GM12878 (cell line): ENCODE measurements around the gene FAIM. TPM values are rescaled to one million over a fixed set of nuclear protein-coding genes. Genes with fewer than 3 reads are reported as not detected.
"Not testable (repeated sequence)": the region's sequence is repeated elsewhere in the genome, so short reads cannot be mapped to it uniquely, and the experiment has no call there.

ENCODE experiments used
- ATAC-seq: fragments of 200-7000 bp; cut with Tn5 transposase; 3 replicates; pipeline ENCODE4 v1.9.1; 2020; ENCODE audit warnings: mild to moderate bottlenecking, moderate library complexity
- BruUV-seq: library from RNA; stranded (reverse); fragments of 400-500 nt; replicated peaks from 2 replicates; lab custom pipeline; 2021; lab: Mats Ljungman, UMichigan
- CTCF ChIA-PET: fragments of 300-600 bp; sonication (Branson Sonifier 250); formaldehyde crosslinking; extraction: SDS; loops from one replicate; lab custom pipeline; 2021; ENCODE audit warnings: inconsistent platforms; lab: Yijun Ruan, JAX
- POLR2A ChIA-PET: fragments of 350-600 bp; formaldehyde crosslinking; extraction: SDS; loops from one replicate; lab custom pipeline; 2021; ENCODE audit warnings: inconsistent platforms; lab: Charles Lee
- RAD21 ChIA-PET: fragments of 300-600 bp; sonication (Branson Sonifier 250); formaldehyde crosslinking; loops from one replicate; lab custom pipeline; 2023; ENCODE audit warnings: antibody characterized with exemption; ENCODE audit not compliant: unreplicated experiment; lab: Charles Lee
- SMC1A ChIA-PET: fragments of 300-600 bp; sonication (Branson Sonifier 250); formaldehyde crosslinking; loops from one replicate; lab custom pipeline; 2023; ENCODE audit not compliant: unreplicated experiment, uncharacterized antibody; lab: Charles Lee
- DNase-seq: peaks from one replicate; pipeline ENCODE4 v3.0.0-alpha.2; 2011; ENCODE audit warnings: low read depth, low spot score
- FAIRE-seq: peaks from 3 replicates; lab custom pipeline; 2011; peaks lifted over from hg19 to GRCh38; lab: Jason Lieb, UNC
- H2AFZ ChIP-seq: 2 replicates; pipeline ENCODE4 v1.6.0; 2011; ENCODE audit warnings: low read depth, low read length, control low read depth; ENCODE audit not compliant: control insufficient read depth
- H3K27ac ChIP-seq: 2 replicates; pipeline ENCODE4 v1.5.1; 2011; ENCODE audit warnings: control low read depth; ENCODE audit not compliant: control insufficient read depth, insufficient read depth
- H3K27me3 ChIP-seq, 2 experiments: replicated peaks in 1 of 2; 2 replicates each; pipeline versions ENCODE4 v1.6.0 to v1.6.1; 2011; ENCODE audit warnings: low read length in 1 of 2; ENCODE audit not compliant: control insufficient read depth in 2 of 2, insufficient read depth in 2 of 2
- H3K36me3 ChIP-seq, 2 experiments: 2 replicates each; pipeline ENCODE4 v1.5.1; 2011; ENCODE audit warnings: low read length in 1 of 2; ENCODE audit not compliant: control insufficient read depth in 2 of 2, insufficient read depth in 2 of 2
- H3K4me1 ChIP-seq: 2 replicates; pipeline ENCODE4 v1.6.1; 2011; ENCODE audit warnings: mild to moderate bottlenecking, low read length, moderate library complexity, mixed read lengths; ENCODE audit not compliant: control insufficient read depth, insufficient read depth
- H3K4me2 ChIP-seq: 2 replicates; pipeline ENCODE4 v1.6.0; 2011; ENCODE audit warnings: control low read depth; ENCODE audit not compliant: control insufficient read depth, insufficient read depth
- H3K4me3 ChIP-seq: fragments of 200-600 bp; sonication (generic); 2 replicates; pipeline ENCODE4 v1.5.1; 2016
- H3K79me2 ChIP-seq: 2 replicates; pipeline ENCODE4 v1.6.0; 2011; ENCODE audit warnings: low read length; ENCODE audit not compliant: control insufficient read depth, insufficient read depth
- H3K9ac ChIP-seq: 2 replicates; pipeline ENCODE4 v1.8.0; 2011; ENCODE audit warnings: low read length, control low read depth, mixed read lengths; ENCODE audit not compliant: control insufficient read depth, insufficient read depth
- H3K9me3 ChIP-seq: replicated peaks from 3 replicates; pipeline ENCODE4 v1.5.1; 2011; ENCODE audit warnings: mild to moderate bottlenecking, low read length; ENCODE audit not compliant: control insufficient read depth, insufficient read depth
- H4K20me1 ChIP-seq: 2 replicates; pipeline ENCODE4 v1.6.0; 2011; ENCODE audit not compliant: control insufficient read depth, insufficient read depth
- NBN ChIP-seq: fragments of 450-650 bp; IDR thresholded peaks from 2 replicates; pipeline ENCODE4 v1.6.1; 2016
- WGBS: methylation state at CpG from one replicate; pipeline ENCODE4 v1.1.6; 2016; ENCODE audit warnings: low lambda C conversion rate; ENCODE audit not compliant: insufficient replicate concordance, insufficient coverage; ENCODE audit errors: missing lambda C conversion rate; 5-methylcytosine and 5-hydroxymethylcytosine counted together
- in situ Hi-C: fragments of 300-500 bp; cut with MboI; formaldehyde crosslinking; loops from 9 replicates; pipeline ENCODE4 v1.14.3; 2018; ENCODE audit warnings: mixed read lengths
- intact Hi-C: fragments of 100-400 bp; cut with micrococcal nuclease; formaldehyde crosslinking; loops from one replicate; pipeline ENCODE4 v1.14.2; 2022; ENCODE audit not compliant: unreplicated experiment
- polyA plus RNA-seq, 11 experiments: library from polyadenylated mRNA; depleted of rRNA in 4 of 11; unstranded in 6 of 11; stranded (reverse) in 5 of 11; fragments of >200 nt; fragmentation: Nextera tagmentation in 4 of 11; fragmentation: Illumina TruSeq in 1 of 11; extraction: Ambion mirVana in 4 of 11; extraction: Trizol in 1 of 11; gene quantifications; 1 replicate in 1 of 11; 2 replicates in 10 of 11; pipeline versions ENCODE4 v1.2.1 to v1.2.3, GENCODE V29; 2011 to 2016; ENCODE audit warnings: inconsistent platforms in 2 of 11, missing spikeins in 2 of 11, low read depth in 1 of 11
- total RNA-seq, 4 experiments: library from RNA; depleted of rRNA in 3 of 4; stranded (reverse); fragments of >200 nt in 3 of 4; fragmentation: Illumina TruSeq in 1 of 4; extraction: Trizol in 1 of 4; gene quantifications; 2 replicates each; pipeline versions ENCODE4 v1.2.1 to v1.2.3, GENCODE V29; 2013 to 2021
- TF ChIP-seq, protein P1 (sequence below), 3 experiments: IDR thresholded peaks in 2 of 3; conservative IDR thresholded peaks in 1 of 3; 2 replicates each; pipeline ENCODE4 v1.5.1; 2011; ENCODE audit warnings: low read depth in 3 of 3, low read length in 3 of 3, mild to moderate bottlenecking in 3 of 3, control low read depth in 2 of 3, moderate library complexity in 2 of 3, inconsistent platforms in 1 of 3, mixed read lengths in 1 of 3; ENCODE audit not compliant: control insufficient read depth in 2 of 3, insufficient read depth in 1 of 3; ENCODE audit errors: extremely low read depth in 1 of 3
- TF ChIP-seq, protein P2 (sequence below): fragments of 150-350 bp; IDR thresholded peaks from 2 replicates; pipeline ENCODE4 v1.6.1; 2016; ENCODE audit warnings: low read depth, low read length

The FAIM gene
- total and polyA plus RNA-seq, 10 of the 15 experiments (the other 5 are each of a cell fraction or from before 2014, with no cell fraction given) = 9.3 to 34.0 (median 23.5) TPM

DNA sequence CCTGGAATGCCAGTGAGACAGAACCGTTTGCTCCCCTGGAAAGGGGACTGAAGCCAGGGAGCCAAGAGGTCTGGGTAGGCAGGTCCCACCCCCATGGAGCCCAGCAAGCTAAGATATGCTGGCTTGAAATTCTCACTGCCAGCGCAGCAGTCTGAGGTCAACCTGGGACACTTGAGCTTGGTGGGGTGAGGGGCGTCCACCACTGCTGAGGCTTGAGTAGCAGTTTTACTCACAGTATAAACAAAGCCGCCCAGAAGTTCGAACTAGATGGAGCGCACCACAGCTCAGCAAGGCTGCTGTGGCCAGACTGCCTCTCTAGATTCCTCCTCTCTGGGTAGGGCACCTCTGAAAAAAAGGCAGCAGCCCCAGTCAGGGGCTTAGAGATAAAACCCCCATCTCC is 48.1 kb upstream of the FAIM start (continued):
- TF ChIP-seq, protein P1, sequence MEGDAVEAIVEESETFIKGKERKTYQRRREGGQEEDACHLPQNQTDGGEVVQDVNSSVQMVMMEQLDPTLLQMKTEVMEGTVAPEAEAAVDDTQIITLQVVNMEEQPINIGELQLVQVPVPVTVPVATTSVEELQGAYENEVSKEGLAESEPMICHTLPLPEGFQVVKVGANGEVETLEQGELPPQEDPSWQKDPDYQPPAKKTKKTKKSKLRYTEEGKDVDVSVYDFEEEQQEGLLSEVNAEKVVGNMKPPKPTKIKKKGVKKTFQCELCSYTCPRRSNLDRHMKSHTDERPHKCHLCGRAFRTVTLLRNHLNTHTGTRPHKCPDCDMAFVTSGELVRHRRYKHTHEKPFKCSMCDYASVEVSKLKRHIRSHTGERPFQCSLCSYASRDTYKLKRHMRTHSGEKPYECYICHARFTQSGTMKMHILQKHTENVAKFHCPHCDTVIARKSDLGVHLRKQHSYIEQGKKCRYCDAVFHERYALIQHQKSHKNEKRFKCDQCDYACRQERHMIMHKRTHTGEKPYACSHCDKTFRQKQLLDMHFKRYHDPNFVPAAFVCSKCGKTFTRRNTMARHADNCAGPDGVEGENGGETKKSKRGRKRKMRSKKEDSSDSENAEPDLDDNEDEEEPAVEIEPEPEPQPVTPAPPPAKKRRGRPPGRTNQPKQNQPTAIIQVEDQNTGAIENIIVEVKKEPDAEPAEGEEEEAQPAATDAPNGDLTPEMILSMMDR (IDR thresholded peaks at IDR 0.05 in 2 of 3, conservative IDR thresholded peaks at IDR 0.05 in 1 of 3; ENCODE audit: control insufficient read depth in 2 of 3, extremely low read depth in 1 of 3, insufficient read depth in 1 of 3, low read depth in 3 of 3, low read length in 3 of 3) = no peak
- no peak for TF ChIP-seq NBN
- TF ChIP-seq, protein P2, sequence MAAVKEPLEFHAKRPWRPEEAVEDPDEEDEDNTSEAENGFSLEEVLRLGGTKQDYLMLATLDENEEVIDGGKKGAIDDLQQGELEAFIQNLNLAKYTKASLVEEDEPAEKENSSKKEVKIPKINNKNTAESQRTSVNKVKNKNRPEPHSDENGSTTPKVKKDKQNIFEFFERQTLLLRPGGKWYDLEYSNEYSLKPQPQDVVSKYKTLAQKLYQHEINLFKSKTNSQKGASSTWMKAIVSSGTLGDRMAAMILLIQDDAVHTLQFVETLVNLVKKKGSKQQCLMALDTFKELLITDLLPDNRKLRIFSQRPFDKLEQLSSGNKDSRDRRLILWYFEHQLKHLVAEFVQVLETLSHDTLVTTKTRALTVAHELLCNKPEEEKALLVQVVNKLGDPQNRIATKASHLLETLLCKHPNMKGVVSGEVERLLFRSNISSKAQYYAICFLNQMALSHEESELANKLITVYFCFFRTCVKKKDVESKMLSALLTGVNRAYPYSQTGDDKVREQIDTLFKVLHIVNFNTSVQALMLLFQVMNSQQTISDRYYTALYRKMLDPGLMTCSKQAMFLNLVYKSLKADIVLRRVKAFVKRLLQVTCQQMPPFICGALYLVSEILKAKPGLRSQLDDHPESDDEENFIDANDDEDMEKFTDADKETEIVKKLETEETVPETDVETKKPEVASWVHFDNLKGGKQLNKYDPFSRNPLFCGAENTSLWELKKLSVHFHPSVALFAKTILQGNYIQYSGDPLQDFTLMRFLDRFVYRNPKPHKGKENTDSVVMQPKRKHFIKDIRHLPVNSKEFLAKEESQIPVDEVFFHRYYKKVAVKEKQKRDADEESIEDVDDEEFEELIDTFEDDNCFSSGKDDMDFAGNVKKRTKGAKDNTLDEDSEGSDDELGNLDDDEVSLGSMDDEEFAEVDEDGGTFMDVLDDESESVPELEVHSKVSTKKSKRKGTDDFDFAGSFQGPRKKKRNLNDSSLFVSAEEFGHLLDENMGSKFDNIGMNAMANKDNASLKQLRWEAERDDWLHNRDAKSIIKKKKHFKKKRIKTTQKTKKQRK = no peak

DNA sequence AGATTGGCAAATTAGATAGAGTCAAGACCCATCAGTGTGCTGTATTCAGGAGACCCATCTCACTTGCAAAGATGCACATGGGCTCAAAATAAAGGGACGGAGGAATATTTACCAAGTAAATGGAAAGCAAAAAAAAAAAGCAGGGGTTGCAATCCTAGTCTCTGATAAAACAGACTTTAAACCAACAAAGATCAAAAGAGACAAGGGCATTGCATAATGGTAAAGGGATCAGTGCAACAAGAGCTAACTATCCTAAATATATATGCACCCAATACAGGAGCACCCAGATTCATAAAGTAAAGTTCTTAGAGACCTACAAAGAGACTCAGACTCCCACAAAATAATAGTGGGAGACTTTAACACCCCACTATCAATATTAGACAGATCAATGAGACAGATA is 45.7 kb upstream of the FAIM start:
- BruUV-seq, H2AFZ ChIP-seq, DNase-seq, H3K4me2 ChIP-seq, H3K4me3 ChIP-seq, POLR2A ChIA-PET, H3K27ac ChIP-seq, ATAC-seq, in situ Hi-C loops, H4K20me1 ChIP-seq, RAD21 ChIA-PET, H3K79me2 ChIP-seq, H3K36me3 ChIP-seq, H3K9ac ChIP-seq, CTCF ChIA-PET, H3K9me3 ChIP-seq, FAIRE-seq, intact Hi-C loops, H3K4me1 ChIP-seq, H3K27me3 ChIP-seq: not testable (repeated sequence)
- WGBS = 90% methylated on average over 1 of the region's 1 CpG
- SMC1A ChIA-PET = interaction anchor here (1.2 kb wide), 1 partner anchor 356 kb away, joined by 3 read pairs; no protein-coding TSS in a partner anchor

DNA sequence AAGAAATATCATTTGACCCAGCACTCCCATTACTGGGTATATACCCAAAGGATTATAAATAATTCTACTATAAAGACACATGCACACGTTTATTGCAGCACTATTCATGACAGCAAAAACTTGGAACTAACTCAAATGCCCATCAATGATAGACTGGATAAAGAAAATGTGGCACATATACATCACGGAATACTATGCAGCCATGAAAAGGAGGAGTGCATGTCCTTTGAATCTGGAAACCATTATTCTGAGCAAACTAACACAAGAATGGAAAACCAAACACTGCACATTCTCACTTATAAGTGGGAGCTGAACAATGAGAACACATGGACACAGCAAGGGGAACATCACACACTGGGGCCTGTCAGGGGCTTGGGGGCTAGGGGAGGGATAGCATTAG is 42.3 kb upstream of the FAIM start:
- H3K27me3 ChIP-seq, H2AFZ ChIP-seq, BruUV-seq, DNase-seq, H3K4me1 ChIP-seq, H3K27ac ChIP-seq, H3K4me3 ChIP-seq, in situ Hi-C loops, H3K4me2 ChIP-seq, ATAC-seq, H3K79me2 ChIP-seq, intact Hi-C loops, RAD21 ChIA-PET, H4K20me1 ChIP-seq, H3K9me3 ChIP-seq, POLR2A ChIA-PET, H3K36me3 ChIP-seq, FAIRE-seq, H3K9ac ChIP-seq: not testable (repeated sequence)
- SMC1A ChIA-PET = interaction anchor here (1.0 kb wide), 1 partner anchor 133 kb away, joined by 3 read pairs; no protein-coding TSS in a partner anchor
- CTCF ChIA-PET = interaction anchor here (1.2 to 1.7 kb wide), 2 partner anchors 12 to 349 kb away, joined by 4 read pairs; no protein-coding TSS in a partner anchor
- 46% methylated on average over 2 of the region's 2 CpGs for WGBS
